ENCODE data around the gene TFG.

Gene TFG

GRCh38 chr3:100744671-100745070 is 35.4 kb downstream of the TFG start:
- H3K4me3 ChIP-seq (ENCODE audit: low read depth, low read length) = no peak overlapping the region
- TF ChIP-seq CTCF (IDR thresholded peaks at IDR 0.05; ENCODE audit: borderline replicate concordance, insufficient read depth, low read depth, low read length) = no peak

DNA sequence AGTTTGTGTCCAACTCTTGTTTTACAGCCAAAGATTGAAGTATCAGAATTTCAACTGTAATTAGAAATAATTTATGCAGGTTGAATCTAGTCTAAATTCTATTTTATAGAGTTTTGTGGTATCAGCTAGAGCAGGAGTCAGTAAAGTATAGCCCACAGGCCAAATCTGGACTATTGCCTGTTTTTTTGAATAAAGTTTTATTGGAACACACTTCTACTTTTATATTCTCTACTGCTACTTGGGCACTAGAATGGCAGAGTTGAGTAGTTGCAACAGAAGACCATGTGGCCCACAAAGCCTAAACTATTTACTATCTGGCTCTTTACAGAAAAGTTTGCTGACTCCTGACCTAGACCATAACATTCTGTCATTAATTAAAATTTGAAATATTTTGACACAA is 36.3 kb downstream of the TFG start:
- no peak overlapping the region for H3K4me3 ChIP-seq (ENCODE audit: low read depth, low read length)
- no peak for TF ChIP-seq CTCF (IDR thresholded peaks at IDR 0.05; ENCODE audit: borderline replicate concordance, insufficient read depth, low read depth, low read length)

- TF ChIP-seq CTCF (IDR thresholded peaks at IDR 0.05; ENCODE audit: borderline replicate concordance, insufficient read depth, low read depth, low read length) = no peak
- no peak overlapping the region for H3K4me3 ChIP-seq (ENCODE audit: low read depth, low read length)
Observed at GRCh38 chr3:100746092-100746491, 36.8 kb downstream of the TFG start.

DNA sequence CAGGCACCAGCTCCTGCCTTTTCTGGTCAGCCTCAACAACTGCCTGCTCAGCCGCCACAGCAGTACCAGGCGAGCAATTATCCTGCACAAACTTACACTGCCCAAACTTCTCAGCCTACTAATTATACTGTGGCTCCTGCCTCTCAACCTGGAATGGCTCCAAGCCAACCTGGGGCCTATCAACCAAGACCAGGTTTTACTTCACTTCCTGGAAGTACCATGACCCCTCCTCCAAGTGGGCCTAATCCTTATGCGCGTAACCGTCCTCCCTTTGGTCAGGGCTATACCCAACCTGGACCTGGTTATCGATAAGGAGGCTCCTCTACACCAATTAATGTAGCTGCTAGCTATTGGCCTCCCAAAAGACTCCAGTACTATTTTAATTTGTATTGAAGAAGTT is 38.9 kb downstream of the TFG start:
- TF ChIP-seq CTCF (IDR thresholded peaks at IDR 0.05; ENCODE audit: borderline replicate concordance, insufficient read depth, low read depth, low read length) = no peak

GRCh38 chr3:100748967-100749366 is 39.7 kb downstream of the TFG start:
- H3K4me3 ChIP-seq (ENCODE audit: low read depth, low read length) = no peak overlapping the region
- TF ChIP-seq CTCF (IDR thresholded peaks at IDR 0.05; ENCODE audit: borderline replicate concordance, insufficient read depth, low read depth, low read length) = no peak

More for the DNA sequence above, 38.9 kb downstream of the TFG start:
- no peak overlapping the region for H3K4me3 ChIP-seq (ENCODE audit: low read depth, low read length)

DNA sequence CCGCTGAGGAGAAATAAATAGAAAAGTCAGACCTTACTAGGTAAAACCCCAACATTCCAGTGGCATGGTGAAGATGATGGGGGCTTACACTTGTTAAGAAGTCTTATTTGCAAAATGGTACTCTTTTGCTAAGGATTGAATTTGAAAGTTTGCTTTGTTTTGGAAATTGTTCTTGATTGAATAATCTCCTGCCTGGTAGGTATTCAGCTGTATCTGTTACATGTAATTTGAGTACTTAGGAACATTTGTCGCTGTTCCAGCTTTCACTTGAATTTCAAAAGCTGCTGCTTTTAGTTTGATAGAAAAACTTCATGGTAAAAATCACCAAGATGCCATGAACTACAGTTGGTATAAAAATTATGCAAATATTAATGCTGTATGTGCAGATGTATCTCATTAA is 44.6 kb downstream of the TFG start:
- no peak overlapping the region for H3K4me3 ChIP-seq (ENCODE audit: low read depth, low read length)
- no peak for TF ChIP-seq CTCF (IDR thresholded peaks at IDR 0.05; ENCODE audit: borderline replicate concordance, insufficient read depth, low read depth, low read length)

DNA sequence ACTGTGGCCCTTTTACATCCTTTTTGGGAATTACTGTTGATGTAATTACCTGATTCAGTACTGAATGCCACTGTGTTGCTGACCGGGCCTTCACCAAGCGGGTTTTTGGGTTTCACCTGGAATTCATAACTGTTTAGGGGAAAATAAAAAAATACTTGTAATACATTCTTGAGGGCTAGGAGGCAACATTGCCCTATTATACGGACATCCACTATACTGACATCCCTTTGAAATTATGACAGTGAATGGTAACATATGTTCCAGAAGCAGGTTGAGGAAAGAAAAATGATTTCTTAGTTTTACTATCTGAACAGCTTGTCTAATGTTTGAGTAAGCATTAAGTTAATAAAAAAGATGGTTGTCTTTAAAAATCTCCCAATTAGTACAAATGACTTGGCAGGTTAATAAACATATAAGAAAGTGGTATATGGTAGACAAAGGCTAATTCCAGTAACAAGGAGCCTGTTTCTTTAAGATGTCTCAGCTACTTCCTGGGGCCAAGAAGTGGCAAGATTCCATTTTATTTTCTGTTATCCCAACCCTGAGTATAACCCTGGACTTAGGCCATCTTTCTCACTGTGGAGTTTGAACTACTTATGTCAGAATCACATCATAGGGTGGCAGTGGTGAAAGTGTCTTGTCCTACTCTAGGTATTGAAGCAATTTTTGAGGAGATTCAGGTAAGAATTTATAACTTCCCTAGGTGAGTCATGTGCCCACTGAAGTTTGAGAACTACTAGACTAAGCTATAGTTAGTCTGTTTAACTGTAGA is 45.5 kb downstream of the TFG start:
- H3K4me3 ChIP-seq (ENCODE audit: low read depth, low read length) = no peak overlapping the region
- no peak for TF ChIP-seq CTCF (IDR thresholded peaks at IDR 0.05; ENCODE audit: borderline replicate concordance, insufficient read depth, low read depth, low read length)
